Stimulated activated CD4-positive, alpha-beta T cell treated with anti-CD3 and anti-CD28 coated beads, TNF-alpha, amount 100 ng/mL, for 24 hours (primary cell): ENCODE results near the gene DAGLB.
"Not testable (repeated sequence)": the region's sequence is repeated elsewhere in the genome, so short reads cannot be mapped to it uniquely, and the experiment has no call there.

Source experiments
- DNase-seq, 3 experiments: peaks; one replicate each; pipeline ENCODE4 v3.0.0-alpha.2; 2020; ENCODE audit warnings: low read depth in 3 of 3

Gene DAGLB

DNA sequence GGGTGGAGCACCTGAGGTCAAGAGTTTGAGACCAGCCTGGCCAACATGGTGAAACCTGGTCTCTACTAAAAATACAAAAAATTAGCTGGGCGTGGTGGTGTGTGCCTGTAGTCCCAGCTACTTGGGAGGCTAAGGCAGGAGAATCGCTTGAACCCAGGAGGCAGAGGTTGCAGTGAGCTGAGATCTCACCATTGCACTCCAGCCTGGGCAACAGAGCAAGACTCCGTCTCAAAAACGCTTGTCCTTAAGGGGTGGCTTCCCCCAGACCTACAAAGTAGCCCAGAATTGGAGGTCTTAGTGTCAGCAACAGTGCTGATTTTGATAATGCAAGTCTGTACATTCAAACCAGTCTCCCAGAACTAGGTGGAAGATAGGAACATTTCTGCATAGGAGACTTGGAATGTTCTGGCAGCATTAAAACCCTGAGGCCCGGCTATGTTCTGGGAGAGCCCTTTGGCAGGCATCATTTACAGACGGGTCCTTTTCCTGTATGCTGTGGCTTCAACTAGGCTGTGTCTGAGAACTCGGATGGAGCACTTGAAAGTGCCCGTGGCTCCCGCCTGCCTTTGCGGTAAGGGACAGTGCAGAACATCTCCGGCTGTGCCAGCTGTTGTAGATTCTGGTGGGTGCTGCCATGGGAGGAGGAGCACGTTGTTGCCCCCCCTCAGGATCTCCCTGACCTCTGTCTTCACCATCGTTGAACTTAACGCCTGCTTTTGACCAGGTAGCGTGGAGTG lies 49.8 kb downstream of the DAGLB start:
- DNase-seq: not testable (repeated sequence)

DNA sequence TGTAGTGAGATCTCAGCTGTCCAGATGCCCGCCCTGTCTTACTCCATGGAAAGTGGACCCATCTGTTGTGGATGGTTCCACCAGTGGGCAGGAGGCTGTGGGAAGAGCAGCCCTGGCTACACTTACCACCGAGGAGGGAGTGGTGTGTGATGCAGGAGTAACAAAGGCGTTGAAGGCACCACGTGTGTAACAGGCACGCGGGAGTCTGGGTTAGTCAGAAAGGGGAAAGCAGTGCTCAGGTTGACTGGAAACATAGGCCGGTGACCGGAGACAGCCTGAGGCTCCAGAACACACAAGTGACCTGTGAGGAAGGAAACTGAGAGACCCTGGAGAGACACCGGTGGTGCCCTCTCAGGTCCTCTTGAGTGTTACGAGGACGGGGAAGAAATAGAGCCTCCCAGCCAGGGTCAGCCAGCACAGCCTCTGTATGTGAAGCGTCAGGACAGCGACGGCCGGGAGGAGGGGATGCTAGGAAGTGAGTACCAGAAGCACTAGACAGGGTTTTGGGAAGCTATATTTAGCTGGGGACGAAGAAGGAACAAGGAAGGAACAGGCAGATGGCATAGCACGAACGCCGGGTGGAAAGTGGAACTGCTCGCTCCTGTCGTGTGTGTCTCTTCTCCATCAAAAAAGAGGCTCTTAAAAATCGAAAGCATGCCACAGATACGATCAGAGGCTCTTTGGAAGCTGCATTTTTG lies 51.7 kb downstream of the DAGLB start:
- no peak for DNase-seq

DNA sequence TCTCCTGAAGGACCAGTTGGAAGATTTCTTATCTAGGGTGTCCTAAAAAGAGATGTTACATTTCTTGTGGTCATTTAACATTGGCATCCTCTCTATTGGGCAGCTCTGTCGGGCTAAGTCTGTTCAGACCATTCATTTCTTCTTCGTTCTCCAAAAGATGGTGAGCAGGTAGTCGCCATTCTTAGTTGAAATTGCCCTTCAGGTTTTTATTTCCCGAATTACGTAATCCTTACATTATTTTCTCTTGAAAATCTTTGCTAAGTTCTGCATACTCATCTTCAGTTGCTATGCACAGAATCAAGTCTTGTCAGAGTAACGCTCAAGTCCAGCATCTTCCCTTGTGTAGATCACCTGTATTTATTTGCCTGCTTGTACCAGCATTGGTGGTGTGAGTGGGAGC lies 53.6 kb downstream of the DAGLB start:
- no peak for DNase-seq

DNA sequence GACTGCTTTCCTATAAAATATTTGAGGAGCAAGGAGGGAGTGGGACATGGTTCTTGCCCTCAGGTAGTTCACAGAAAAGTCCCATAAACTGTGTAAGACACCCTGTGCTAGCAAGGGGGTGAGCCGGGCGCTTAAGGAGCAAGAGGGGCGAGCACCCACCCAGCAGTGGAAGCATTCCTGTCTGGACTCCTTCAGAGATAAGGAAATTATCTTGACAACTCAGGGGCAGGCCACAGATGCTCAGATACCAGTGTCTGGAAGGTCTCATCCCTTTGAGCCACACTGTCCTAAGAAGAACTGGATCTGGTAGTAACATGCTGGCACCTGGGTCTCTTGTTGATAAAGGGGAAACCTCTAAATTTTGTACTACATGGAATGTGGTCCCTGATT lies 54.1 kb downstream of the DAGLB start:
- DNase-seq: no peak

DNA sequence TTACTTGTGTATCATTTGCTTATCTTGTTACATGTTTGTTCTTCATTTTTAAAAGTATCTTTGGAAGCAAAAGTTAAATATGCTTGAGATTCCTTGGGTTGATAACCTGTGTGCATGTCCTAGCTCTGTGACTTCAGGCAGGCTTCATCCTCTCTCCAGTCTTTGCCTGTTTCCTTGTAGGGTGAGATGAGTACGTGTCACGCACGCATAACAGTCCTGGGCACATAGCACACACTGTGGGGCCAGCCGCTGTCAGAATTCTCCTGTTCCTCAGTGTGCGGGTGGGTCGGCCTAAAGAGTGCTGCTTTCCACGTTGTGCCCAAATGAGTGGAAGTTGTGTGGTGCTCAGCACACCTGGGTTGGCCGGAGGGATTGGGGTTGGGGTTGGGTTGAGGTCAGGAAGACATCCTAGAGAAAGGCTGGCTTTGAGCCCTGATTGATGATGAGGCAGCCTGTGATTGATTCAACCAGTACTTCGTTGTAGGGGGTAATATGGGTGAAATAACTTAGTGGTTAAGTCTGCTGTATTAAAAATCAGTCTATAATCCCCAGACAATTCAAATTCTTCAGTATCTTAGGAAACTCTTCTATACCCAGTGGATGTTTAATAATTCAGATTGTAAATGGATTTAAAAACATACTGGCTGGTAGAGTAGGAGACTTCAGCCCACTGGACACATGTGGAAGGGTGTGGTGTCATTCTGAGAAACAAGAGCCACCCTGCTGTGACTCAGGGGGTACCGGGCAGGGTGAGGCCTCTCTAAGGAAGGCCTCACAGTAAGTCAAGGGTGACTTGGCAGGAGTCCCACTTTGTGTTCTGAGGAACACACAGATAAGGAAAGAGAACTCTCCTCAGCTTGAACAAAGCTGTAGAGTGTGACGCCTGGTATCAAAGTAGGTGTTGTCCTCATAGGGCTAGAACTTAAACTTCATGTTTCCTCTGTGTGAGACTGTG lies 54.8 kb downstream of the DAGLB start:
- DNase-seq: peak in 1 of 3 experiments; percentile 43

DNA sequence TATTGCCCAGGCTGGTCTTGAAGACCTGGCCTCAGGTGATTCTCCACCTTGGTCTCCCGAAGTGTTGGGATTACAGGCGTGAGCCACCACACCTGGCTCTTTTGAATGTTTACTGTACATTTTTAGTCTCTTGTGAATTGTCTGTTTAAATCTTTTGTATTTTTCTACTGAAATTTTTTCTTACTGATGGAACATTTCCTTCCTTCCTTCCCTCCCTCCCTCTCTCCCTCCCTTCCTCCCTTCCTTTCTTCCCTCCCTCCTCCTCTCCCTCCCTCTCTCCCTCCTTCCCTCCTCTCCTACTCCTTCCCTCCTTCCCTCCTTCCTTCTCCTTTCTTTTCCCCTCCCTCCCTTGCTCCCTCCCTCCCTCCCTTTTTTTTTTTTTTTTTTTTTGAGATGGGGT lies 58.0 kb downstream of the DAGLB start:
- no peak for DNase-seq

DNA sequence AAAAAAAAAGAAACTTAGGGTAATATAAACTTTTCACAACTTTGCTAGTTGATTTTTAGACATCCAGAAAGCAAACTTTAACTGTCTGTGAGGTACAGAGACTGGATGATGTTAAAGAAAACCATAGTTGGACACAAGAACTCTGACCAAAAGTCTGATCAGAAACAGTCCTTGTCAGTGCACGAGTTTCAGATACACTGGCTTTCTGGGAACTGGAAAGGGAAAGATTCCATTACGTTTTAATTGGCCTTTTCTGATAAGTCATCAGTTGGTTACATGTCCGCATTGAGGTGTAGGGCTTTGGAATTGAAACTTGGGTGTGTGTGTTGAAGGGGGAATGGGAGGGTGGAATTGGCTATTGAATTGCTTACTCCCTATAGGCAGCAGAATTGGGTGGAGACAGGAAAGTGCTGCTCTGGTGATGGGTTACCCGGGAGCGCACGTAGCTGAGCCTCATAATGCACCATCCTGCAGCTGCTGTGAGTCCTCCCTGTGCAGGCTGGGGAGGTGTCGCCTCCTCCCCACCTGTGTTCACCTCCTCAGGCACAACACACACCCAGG lies 59.9 kb downstream of the DAGLB start:
- DNase-seq: no peak

DNA sequence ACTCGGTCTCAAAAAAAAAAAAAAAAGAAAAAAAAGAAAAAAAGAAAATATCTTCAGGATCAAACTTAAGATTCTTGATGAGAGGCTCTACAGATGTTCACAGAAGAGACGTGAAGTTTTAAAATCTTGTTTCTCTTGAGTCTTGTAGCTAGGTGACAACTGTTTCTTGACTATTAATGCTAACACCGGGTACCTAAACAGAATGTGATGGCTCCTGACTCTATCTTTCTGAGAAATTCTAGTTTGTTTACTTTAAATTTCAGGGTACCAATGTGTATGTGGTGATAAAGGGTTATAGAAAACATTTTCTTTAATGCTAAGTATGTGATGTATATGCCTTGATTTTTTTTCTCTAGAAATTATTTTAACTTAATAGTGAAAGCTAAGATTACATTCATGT lies 61.0 kb downstream of the DAGLB start:
- no peak for DNase-seq

DNA sequence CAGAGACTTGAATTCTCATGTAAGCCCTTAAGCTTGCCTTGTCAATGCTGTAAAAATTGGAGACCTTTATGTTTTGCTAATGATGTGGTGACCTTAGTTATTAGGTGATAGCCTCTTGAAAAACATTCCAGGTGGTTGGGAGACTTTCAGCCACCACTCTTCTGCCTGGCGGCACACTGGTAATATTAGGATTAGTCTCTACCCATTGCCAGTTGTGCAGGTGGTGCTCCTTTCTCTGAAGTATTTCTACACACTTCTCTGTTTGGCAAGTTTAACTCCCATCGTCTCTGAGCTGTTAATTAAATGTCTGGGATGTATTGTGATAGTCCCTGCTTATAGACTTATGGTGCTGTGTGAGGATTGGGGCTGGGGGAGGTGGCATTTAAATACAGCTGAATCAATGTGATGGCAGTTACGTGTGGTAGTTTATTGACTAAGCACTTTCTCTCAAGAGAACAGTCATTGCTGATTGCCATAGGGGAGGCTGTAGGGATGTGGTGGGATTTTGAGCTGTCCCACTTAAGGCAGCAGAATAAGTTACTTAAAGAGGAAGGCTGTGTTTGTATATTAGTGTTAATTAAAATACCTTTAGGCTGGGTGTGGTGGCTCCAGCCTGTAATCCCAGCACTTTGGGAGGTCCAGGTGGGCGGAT lies 61.7 kb downstream of the DAGLB start:
- DNase-seq: no peak

DNA sequence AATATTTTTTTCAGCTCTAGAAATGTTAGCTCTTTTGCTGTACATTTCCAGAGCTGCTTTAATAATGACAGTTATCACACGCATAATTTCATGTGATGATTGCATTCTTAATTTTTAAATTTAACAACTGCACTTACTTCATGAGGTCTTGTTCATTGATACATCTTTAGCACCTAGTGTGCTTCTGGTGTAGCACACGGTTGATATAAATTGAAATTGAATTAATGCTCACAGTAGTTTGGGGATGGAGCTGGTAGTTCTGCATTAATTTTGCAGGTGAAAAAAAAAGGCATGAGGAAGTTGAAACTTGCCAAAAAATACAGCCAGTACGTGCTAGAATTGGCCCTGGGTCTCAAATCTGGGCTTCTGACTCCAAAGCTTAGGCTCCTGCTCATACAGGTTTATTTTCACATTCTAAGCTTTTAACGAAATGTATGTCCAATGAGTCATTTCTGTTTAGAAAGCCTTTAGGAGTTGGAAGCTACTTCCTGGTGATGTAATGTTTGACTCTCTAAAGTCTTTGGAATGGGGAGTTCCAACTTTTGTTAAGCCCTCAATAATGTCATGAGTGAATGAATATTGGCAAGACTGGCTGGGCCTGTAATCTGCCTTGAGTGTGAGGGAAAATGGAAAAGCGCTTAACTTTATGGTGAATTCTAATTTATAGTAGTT lies 62.5 kb downstream of the DAGLB start:
- no peak for DNase-seq

DNA sequence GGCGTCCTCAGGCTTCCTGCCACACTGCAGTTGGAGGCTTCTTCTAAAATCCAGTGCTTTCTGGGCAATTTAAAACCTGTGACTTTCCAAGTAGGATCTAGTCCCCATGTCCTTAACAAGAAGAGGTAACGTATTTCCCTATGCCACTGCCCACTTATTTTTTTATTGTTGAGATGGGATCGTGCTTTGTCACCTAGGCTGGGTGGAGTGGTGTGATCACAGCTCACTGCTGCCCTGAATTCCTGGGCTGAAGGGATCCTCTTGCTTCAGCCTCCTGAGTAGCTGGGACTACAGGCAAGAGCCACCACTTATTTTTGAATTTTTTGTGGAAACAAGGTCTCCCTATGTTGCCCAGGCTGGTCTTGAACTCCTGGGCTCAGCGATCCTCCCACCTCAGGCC lies 63.4 kb downstream of the DAGLB start:
- DNase-seq: no peak

DNA sequence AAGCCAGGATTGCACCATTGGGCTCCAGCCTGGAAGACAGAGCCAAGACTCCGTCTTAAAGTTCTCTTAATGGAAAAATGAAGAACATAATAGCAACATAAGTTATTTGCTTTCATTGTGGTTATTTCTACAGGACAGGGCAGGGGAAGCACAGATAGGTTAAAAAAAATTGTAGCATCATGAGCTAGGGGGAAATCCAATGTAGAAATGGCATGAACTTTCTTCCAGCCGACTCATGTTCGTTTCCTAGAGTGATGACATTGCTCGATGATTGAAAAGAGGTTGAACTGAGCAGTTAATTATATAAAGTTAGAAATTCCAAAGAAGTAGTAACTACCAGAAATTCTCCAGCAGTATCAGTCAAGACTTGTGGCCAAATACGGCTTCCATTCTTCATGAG lies 64.9 kb downstream of the DAGLB start:
- DNase-seq: no peak

DNA sequence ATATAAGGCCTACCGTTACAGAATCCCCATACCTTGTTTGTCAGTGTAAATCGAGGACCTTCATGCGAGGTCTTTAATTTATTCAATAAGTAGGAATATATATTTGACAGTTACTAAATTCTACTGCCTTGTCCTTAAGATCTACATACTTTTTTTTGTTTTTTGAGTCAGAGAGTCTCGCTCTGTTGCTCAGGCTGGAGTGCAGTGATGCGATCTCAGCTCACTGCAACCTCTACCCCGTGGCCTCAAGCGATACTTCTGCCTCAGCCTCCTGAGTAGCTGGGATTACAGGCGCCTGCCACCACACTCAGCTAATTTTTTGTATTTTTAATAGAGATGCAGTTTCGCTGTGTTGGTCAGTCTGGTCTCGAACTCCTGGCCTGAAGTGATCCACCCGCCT lies 65.9 kb downstream of the DAGLB start:
- not testable (repeated sequence) for DNase-seq

DNA sequence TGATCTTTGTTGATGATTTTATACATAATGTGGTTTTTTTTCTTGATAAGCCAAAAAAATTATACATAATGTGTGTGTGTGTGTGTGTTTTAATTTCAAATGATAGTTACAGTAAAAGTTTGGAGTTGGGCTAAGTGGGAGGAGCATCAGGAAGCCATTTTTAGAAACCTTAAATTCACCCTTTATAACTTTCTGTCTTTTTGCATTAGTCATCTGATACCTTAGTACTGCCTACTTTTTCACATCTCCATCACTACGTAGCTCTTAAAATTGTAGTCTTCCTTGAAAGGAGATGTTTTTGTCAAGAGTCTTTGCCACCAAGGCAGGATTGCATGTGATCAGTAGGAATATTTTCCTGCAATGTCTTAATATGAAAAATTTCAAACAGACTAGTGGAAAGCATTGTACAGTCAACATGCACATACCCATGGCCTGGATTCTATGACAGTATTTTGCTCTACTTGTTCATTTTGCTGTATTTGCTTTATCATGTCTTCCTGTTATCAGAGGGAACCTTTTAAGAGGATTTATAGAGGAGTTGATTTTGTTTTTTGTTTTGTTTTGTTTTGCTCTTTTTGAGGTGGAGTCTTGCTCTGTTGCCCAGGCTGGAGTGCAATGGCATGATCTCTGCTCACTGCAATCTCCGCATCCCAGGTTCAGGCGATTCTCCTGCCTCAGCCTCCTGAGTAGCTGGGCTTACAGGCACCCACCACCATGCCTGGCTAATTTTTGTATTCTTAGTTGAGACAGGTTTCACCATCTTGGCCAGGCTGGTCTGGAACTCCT lies 67.3 kb downstream of the DAGLB start:
- no peak for DNase-seq

DNA sequence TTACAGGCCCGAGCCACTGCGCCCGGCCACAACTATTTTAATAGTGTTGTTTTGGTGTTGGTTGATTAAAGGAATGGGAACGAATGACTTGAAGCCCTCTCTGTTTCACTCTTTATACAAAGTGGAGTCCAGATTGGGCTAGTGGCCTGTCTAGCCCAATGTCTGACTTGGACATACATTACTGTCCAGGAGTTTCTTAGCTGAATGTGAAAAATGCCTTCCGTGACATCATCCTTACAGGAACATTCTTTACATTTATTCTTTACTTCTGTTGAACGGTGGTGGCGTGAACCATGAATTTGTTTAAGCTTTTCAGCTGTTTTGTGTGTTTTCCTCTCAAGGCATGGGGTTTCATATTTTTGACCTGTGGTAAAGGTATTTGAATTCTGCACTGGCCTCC lies 67.9 kb downstream of the DAGLB start:
- DNase-seq: no peak

DNA sequence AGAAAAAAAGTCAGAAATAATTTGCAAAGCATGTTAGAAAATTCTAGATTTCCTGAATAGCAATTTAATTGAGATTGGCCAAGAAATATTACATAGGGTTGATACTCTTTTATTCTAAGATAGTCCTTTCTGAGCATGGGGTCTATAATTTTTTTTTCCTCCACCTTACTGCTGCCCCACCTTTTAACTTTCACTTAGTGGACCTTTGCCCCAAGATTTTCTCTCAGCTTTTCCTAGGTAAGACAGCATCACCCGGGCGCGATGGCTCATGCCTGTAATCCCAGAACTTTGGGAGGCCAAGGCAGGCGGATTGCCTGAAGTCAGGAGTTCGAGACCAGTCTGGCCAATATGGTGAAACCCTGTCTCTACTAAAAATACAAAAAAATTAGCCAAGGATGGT lies 69.2 kb downstream of the DAGLB start:
- DNase-seq: not testable (repeated sequence)

DNA sequence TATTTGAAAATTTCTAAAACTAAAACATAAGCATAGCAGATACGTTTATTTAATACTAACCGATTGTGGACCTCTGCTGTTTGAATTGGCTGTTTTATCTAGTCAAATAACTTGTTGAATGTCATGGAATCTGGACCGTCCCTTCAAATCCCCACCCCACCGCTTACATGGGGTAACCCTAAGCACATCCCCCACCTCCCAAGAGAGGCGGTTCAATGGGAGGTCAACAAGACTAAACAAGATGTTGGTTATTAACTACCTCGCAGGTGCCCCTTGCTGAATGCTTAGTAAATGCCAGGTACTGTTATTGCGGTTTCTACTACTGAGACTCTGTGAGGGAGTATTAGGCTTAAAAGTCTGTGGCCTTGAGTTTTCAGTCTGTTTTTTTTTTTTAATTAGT lies 70.9 kb downstream of the DAGLB start:
- DNase-seq: no peak

DNA sequence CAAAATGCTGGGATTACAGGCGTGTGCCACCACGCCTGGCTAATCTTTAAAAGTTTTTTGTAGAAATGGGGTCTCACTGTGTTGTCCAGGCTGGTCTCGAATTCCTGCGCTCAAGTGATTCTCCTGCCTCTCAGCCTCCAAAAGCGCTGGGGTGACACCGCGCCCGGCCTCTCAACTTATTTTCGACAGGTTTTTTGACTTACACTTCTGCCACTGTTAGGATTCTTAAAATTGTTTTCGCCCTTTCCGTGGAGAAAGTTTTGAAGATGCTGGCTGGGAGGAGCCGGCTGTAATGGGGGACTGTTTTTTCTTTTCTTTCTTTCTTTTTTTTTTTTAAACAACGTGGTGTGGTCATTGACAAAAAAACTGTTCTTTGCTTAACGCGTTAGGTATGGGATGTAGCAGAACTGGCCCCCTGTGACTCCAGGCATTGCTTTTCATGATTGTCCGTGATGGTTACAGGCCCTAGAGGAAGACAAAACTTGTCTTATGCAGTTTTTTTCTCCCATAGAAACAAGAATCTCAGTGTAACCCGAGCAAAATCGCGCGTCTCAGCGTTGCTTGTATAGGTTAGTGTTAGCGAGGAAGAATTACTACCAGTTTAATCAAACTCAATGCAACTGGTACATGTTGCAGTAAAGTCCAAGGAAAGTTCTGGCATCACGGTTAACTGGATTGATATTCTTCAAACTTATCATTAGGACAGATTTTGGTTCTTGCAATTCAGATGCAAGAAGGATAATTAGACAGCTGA lies 72.2 kb downstream of the DAGLB start:
- DNase-seq: no peak

DNA sequence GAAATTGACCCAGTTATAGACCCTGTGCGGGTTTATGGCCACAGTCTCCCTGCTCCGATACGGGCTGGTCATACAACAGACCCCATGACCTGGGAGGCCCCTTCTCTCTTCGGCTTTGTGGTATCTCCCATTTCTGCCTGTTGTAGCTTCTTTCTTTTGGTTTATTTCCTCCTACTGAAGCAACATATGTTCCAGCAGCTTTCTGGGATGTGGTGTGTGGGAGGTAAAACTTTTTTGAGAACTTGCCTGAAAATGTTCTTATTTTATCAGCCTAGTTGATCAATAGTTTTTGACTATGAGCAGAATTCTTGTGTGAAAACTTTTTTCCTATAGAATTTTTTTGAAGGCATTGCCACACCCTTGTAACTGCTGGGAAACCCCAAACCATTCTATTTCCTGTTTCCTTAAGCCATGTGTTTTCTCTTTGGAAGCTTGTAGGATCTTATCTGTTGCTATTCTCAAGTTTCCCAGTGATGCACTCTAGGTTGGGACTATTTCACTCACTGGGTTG lies 80.0 kb downstream of the DAGLB start:
- no peak for DNase-seq
